Measurements from ENCODE around the gene CBX3.
A peak's percentile ranks its signal among the peaks of the same experiment; 100 is the strongest.

CBX3 gene

DNA sequence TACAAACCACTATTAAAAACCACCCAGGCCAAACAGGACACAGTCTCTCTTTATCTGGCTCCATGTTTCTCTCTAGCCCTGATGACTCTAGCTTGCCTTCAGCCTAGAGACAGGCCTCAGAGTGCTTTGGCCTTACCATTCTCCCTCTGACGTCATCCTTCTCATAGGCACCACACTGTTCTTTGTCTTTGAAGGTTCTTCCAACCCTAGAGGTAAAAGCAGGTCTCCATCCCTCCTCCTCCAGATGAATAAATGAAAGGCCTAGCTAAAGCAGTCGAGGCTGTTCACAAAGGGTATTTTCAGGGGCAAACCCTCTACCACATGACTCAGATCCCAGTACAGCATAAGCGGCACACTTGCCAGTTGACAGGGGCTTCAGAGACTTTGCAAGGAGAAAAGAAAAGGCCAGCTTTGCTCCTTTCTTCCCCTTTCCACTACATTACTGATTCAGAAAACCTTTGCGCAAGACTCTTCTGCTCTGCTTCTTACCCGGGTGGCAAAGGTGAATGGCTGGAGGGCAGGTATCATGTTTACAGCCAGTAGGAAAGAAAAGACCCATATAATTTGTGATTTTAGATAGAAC is 34.8 kb upstream of the CBX3 start:
- DNase-seq (ENCODE audit: low spot score) = no peak

DNA sequence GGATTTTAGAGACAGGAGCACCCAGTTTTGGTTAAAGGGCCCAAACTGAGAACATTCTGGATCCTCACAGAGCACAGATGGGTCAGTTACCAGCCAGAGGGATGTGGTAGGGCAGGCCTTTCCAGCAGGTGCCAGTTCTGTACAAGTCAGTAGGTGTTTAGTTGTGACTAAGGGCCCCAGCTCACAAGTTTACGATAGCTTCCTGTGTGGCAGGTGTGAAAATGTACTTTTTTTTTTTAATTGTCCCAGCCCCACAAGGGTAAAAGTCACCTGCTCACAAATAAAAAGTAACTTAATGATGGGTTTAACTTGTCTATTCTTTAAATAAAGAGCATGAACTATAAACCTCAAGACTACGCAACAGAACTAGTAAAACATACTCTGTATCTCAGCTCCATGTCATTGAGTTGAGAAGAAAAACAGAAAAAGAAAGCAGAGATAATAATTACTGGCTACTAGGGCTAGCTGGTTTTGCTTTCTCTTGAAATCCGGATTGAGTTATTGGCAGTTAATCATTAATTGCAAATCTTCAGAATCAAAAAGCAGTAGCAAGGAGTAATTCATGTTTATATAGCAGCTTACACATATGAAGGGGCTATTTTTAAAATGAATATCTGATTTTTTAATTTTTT is 34.1 kb upstream of the CBX3 start:
- Histone ChIP-seq H3K27me3 (ENCODE audit: insufficient read depth, poor library complexity, severe bottlenecking) (no peaks in the 10 kb centered on the region), H3K9me3 (ENCODE audit: severe bottlenecking) (no peaks in the 10 kb centered on the region), H3K27ac (ENCODE audit: poor library complexity, severe bottlenecking) (no peak overlapping the region), H3K36me3 (ENCODE audit: low read depth) (peaks cover 7% of the 10 kb centered on the region; the same call in 1 of the 2 replicates), H3K4me3 (ENCODE audit: severe bottlenecking) (no peak overlapping the region), H3K4me1 (ENCODE audit: insufficient read depth, poor library complexity, severe bottlenecking) (peaks cover 5% of the 10 kb centered on the region)
- TF ChIP-seq, protein P1, sequence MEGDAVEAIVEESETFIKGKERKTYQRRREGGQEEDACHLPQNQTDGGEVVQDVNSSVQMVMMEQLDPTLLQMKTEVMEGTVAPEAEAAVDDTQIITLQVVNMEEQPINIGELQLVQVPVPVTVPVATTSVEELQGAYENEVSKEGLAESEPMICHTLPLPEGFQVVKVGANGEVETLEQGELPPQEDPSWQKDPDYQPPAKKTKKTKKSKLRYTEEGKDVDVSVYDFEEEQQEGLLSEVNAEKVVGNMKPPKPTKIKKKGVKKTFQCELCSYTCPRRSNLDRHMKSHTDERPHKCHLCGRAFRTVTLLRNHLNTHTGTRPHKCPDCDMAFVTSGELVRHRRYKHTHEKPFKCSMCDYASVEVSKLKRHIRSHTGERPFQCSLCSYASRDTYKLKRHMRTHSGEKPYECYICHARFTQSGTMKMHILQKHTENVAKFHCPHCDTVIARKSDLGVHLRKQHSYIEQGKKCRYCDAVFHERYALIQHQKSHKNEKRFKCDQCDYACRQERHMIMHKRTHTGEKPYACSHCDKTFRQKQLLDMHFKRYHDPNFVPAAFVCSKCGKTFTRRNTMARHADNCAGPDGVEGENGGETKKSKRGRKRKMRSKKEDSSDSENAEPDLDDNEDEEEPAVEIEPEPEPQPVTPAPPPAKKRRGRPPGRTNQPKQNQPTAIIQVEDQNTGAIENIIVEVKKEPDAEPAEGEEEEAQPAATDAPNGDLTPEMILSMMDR (IDR thresholded peaks at IDR 0.05; ENCODE audit: poor library complexity, severe bottlenecking) = no peak
- DNase-seq (ENCODE audit: low spot score) = no peak
- ATAC-seq (ENCODE audit: low read depth) = 0 out of 3 replicates have a peak, but pooled peaks have one; percentile 29

More for the DNA sequence above, 34.8 kb upstream of the CBX3 start:
- no peak overlapping the region for H3K27ac ChIP-seq (ENCODE audit: poor library complexity, severe bottlenecking)
- H3K9me3 ChIP-seq (ENCODE audit: severe bottlenecking) = no peaks in the 10 kb centered on the region
- H3K27me3 ChIP-seq (ENCODE audit: insufficient read depth, poor library complexity, severe bottlenecking) = no peaks in the 10 kb centered on the region
- TF ChIP-seq, protein P1 (IDR thresholded peaks at IDR 0.05; ENCODE audit: poor library complexity, severe bottlenecking) = no peak
- ATAC-seq (ENCODE audit: low read depth) = 0 out of 3 replicates have a peak, but pooled peaks have one; percentile 35
- peaks cover 3% of the 10 kb centered on the region; the same call in 1 of the 2 replicates for H3K36me3 ChIP-seq (ENCODE audit: low read depth)
- peaks cover 5% of the 10 kb centered on the region for H3K4me1 ChIP-seq (ENCODE audit: insufficient read depth, poor library complexity, severe bottlenecking)
- H3K4me3 ChIP-seq (ENCODE audit: severe bottlenecking) = no peak overlapping the region

DNA sequence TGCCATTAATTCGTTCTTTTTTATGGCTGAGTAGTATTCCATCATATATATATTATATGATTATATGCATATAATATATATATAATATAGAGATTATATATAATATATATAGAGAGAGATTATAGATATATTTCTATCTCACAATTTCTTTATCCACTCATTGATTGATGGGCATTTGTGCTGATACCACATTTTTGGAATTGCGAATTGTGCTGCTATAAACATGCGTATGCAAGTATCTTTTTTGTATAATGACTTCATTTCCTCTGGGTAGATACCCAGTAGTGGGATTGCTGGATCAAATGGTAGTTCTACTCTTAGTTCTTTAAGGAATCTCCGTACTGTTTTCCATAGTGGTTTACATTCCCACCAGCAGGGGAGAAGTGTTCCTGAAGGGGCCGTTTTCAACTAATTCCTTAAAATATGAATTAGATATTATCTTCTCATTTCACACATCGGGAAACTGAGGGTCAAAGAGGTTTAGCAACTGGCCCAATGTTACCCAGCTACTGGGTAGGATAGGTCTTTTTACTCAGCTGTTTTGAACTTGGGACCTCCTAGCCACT is 33.0 kb upstream of the CBX3 start:
- Histone ChIP-seq H3K27ac (ENCODE audit: poor library complexity, severe bottlenecking) (no peak overlapping the region), H3K36me3 (ENCODE audit: low read depth) (peaks cover 7% of the 10 kb centered on the region; the same call in 1 of the 2 replicates), H3K9me3 (ENCODE audit: severe bottlenecking) (no peaks in the 10 kb centered on the region), H3K4me1 (ENCODE audit: insufficient read depth, poor library complexity, severe bottlenecking) (peaks cover 5% of the 10 kb centered on the region), H3K4me3 (ENCODE audit: severe bottlenecking) (no peak overlapping the region), H3K27me3 (ENCODE audit: insufficient read depth, poor library complexity, severe bottlenecking) (no peaks in the 10 kb centered on the region)
- TF ChIP-seq, protein P1 (IDR thresholded peaks at IDR 0.05; ENCODE audit: poor library complexity, severe bottlenecking) = no peak
- ATAC-seq (ENCODE audit: low read depth) (no peak), DNase-seq (ENCODE audit: low spot score) (no peak)

DNA sequence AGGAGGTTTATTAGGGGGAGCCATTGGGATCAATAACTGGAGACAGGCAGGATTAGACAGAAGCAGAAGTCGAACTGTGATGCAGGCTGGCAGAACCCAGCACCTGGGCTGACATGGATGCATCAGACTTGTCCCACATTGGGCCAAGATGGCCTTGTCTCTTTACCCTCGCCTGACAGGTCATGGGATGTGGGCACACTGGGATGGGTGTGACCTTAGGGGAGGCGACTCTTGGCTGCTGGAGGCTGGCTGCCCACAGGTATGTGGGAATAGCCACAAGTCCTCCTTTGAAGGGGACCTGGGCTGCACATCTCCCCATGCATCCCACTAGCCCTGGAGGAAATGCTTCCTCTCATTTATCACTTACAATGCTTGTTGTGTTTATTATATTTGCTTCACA is 32.3 kb upstream of the CBX3 start:
- TF ChIP-seq, protein P1 (IDR thresholded peaks at IDR 0.05; ENCODE audit: poor library complexity, severe bottlenecking) = no peak
- no peaks in the 10 kb centered on the region for H3K27me3 ChIP-seq (ENCODE audit: insufficient read depth, poor library complexity, severe bottlenecking)
- DNase-seq (ENCODE audit: low spot score) = no peak
- ATAC-seq (ENCODE audit: low read depth) = no peak
- H3K4me3 ChIP-seq (ENCODE audit: severe bottlenecking) = no peak overlapping the region
- H3K4me1 ChIP-seq (ENCODE audit: insufficient read depth, poor library complexity, severe bottlenecking) = peaks cover 5% of the 10 kb centered on the region
- H3K27ac ChIP-seq (ENCODE audit: poor library complexity, severe bottlenecking) = no peak overlapping the region
- H3K9me3 ChIP-seq (ENCODE audit: severe bottlenecking) = no peaks in the 10 kb centered on the region
- peaks cover 7% of the 10 kb centered on the region; the same call in 1 of the 2 replicates for H3K36me3 ChIP-seq (ENCODE audit: low read depth)
